Measurements from ENCODE around the gene FGF12. TPM values are rescaled to one million over a fixed set of nuclear protein-coding genes. Genes with fewer than 3 reads are reported as not detected.

The FGF12 gene
- polyA plus RNA-seq, 3 donors, result not detected

DNA sequence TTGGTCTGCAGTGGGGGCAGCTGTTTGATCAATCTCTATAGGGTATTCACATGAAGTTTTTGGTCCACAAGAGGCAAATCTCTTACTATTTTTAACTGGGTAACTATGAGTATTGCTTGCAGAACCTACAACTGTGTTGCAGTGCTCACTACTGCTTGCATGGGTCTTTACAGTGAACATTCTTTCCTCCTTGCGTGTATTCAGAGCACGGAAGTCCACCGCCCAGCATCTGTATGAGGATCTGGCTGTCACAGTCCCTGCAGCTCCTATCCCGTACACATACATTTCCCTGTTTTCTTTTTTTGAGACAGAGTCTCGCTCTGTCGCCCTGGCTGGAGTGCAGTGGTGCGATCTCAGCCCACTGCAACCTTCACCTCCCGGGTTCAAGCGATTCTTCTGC, 449.9 kb downstream of the FGF12 start:
- 94% methylated on average over 6 of the region's 9 CpGs for WGBS (ENCODE audit: insufficient coverage)
- no peak overlapping the region for H3K4me3 ChIP-seq (replicated peaks in 1 of 3; ENCODE audit: low read depth in 2 of 3, low read length in 3 of 3)
- H3K4me2 ChIP-seq (replicated peaks; ENCODE audit: extremely low read depth, low read length, poor library complexity, severe bottlenecking), result no peak overlapping the region
- no peaks in the 10 kb centered on the region for H3K4me1 Mint-ChIP-seq
- H4K20me1 ChIP-seq (ENCODE audit: insufficient read depth, low read length), result no peaks in the 10 kb centered on the region
- intact Hi-C loops (cut with micrococcal nuclease), result no loop called here
- H3K36me3 ChIP-seq (replicated peaks in 1 of 2; ENCODE audit: control insufficient read depth in 1 of 2, insufficient read depth in 2 of 2, low read length in 2 of 2), result no peaks in the 10 kb centered on the region
- no peaks in the 10 kb centered on the region for H3K4me1 ChIP-seq (ENCODE audit: control insufficient read depth in 1 of 2, insufficient read depth in 2 of 2, low read length in 2 of 2)
- H3K9me3 Mint-ChIP-seq, result peaks cover 0 to 2% (median 0%) of the 10 kb centered on the region in 7 donors
- H2AFZ ChIP-seq (ENCODE audit: insufficient read depth, low read depth, low read length, poor library complexity, severe bottlenecking), result no peak overlapping the region
- H3K36me3 Mint-ChIP-seq, result no peaks in the 10 kb centered on the region
- TF ChIP-seq, protein P1, sequence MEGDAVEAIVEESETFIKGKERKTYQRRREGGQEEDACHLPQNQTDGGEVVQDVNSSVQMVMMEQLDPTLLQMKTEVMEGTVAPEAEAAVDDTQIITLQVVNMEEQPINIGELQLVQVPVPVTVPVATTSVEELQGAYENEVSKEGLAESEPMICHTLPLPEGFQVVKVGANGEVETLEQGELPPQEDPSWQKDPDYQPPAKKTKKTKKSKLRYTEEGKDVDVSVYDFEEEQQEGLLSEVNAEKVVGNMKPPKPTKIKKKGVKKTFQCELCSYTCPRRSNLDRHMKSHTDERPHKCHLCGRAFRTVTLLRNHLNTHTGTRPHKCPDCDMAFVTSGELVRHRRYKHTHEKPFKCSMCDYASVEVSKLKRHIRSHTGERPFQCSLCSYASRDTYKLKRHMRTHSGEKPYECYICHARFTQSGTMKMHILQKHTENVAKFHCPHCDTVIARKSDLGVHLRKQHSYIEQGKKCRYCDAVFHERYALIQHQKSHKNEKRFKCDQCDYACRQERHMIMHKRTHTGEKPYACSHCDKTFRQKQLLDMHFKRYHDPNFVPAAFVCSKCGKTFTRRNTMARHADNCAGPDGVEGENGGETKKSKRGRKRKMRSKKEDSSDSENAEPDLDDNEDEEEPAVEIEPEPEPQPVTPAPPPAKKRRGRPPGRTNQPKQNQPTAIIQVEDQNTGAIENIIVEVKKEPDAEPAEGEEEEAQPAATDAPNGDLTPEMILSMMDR (IDR thresholded peaks at IDR 0.05), result no peak
- no peak overlapping the region for H3K27ac ChIP-seq (ENCODE audit: low read depth in 1 of 2, low read length in 2 of 2)
- no peak overlapping the region for H3K4me3 Mint-ChIP-seq
- H3K27me3 Mint-ChIP-seq (ENCODE audit: low read depth in 3 of 3), result no peaks in the 10 kb centered on the region
- peaks cover 0 to 4% of the 10 kb centered on the region in 2 donors for H3K9me3 ChIP-seq (replicated peaks in 1 of 2; ENCODE audit: control insufficient read depth in 1 of 2, insufficient read depth in 1 of 2, low read length in 2 of 2)
- no peak for DNase-seq
- no peak overlapping the region for H3K9ac ChIP-seq (ENCODE audit: insufficient read depth, low read length, poor library complexity, severe bottlenecking)
- H3K79me2 ChIP-seq (ENCODE audit: insufficient read depth, low read length), result no peaks in the 10 kb centered on the region
- no peak overlapping the region for H3K27ac Mint-ChIP-seq
- no peaks in the 10 kb centered on the region for H3K27me3 ChIP-seq (ENCODE audit: control insufficient read depth in 2 of 2, insufficient read depth in 2 of 2, low read length in 2 of 2)

DNA sequence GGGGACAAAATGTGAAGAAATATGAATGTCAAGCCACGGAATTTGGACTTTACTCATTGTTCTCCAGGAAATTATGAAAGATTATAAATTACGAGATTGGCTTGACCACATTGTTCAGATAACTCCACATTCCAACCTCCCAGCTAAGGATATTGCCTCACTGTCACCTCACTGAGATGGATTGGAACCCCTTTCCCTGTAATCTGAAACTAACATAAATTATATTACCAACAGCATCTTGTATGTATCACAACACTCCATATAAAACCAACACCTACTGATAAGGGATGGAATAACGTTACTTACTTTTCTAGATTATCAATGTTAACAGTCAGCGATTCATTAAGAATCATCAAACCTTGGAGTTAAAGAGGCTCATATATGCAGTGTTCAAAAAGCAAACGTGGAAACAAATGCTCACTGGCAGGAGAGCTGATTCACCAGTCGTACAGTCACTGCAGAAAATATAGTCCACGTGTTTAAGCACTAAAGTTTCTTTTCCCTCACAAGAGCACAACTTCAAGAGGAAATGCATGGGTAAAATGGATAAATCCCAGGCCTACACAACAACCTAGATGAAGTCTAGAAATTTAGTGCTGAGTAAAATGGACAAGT, 451.5 kb downstream of the FGF12 start:
- intact Hi-C loops (cut with micrococcal nuclease), result no loop called here
- no peak overlapping the region for H3K9ac ChIP-seq (ENCODE audit: insufficient read depth, low read length, poor library complexity, severe bottlenecking)
- no peaks in the 10 kb centered on the region for H3K27me3 ChIP-seq (ENCODE audit: control insufficient read depth in 2 of 2, insufficient read depth in 2 of 2, low read length in 2 of 2)
- H3K27ac ChIP-seq (ENCODE audit: low read depth in 1 of 2, low read length in 2 of 2), result no peak overlapping the region
- H3K4me1 Mint-ChIP-seq, result no peaks in the 10 kb centered on the region
- no peaks in the 10 kb centered on the region for H3K27me3 Mint-ChIP-seq (ENCODE audit: low read depth in 3 of 3)
- no peak overlapping the region for H3K4me3 ChIP-seq (replicated peaks in 1 of 3; ENCODE audit: low read depth in 2 of 3, low read length in 3 of 3)
- no peak overlapping the region for H3K27ac Mint-ChIP-seq
- no peaks in the 10 kb centered on the region for H3K4me1 ChIP-seq (ENCODE audit: control insufficient read depth in 1 of 2, insufficient read depth in 2 of 2, low read length in 2 of 2)
- no peak overlapping the region for H3K4me2 ChIP-seq (replicated peaks; ENCODE audit: extremely low read depth, low read length, poor library complexity, severe bottlenecking)
- TF ChIP-seq, protein P1 (IDR thresholded peaks at IDR 0.05), result no peak
- H3K79me2 ChIP-seq (ENCODE audit: insufficient read depth, low read length), result no peaks in the 10 kb centered on the region
- no peak for DNase-seq
- H3K4me3 Mint-ChIP-seq, result no peak overlapping the region
- H3K36me3 Mint-ChIP-seq, result no peaks in the 10 kb centered on the region
- H3K9me3 ChIP-seq (replicated peaks in 1 of 2; ENCODE audit: control insufficient read depth in 1 of 2, insufficient read depth in 1 of 2, low read length in 2 of 2), result peaks cover 0 to 4% of the 10 kb centered on the region in 2 donors
- H4K20me1 ChIP-seq (ENCODE audit: insufficient read depth, low read length), result no peaks in the 10 kb centered on the region
- WGBS (ENCODE audit: insufficient coverage), result no CpG with 5 or more reads among the region's 7 CpGs
- no peaks in the 10 kb centered on the region for H3K9me3 Mint-ChIP-seq
- H3K36me3 ChIP-seq (replicated peaks in 1 of 2; ENCODE audit: control insufficient read depth in 1 of 2, insufficient read depth in 2 of 2, low read length in 2 of 2), result no peaks in the 10 kb centered on the region
- no peak overlapping the region for H2AFZ ChIP-seq (ENCODE audit: insufficient read depth, low read depth, low read length, poor library complexity, severe bottlenecking)

Data from CD14-positive monocyte (primary cell).